GM19438 (cell line): ENCODE measurements around the gene HOXA11.

Experiments
- ATAC-seq: cut with Tn5 transposase; IDR thresholded peaks from one replicate; pipeline ENCODE4 v1.9.1; 2021; ENCODE audit warnings: low read depth; ENCODE audit not compliant: unreplicated experiment

The HOXA11 gene

DNA sequence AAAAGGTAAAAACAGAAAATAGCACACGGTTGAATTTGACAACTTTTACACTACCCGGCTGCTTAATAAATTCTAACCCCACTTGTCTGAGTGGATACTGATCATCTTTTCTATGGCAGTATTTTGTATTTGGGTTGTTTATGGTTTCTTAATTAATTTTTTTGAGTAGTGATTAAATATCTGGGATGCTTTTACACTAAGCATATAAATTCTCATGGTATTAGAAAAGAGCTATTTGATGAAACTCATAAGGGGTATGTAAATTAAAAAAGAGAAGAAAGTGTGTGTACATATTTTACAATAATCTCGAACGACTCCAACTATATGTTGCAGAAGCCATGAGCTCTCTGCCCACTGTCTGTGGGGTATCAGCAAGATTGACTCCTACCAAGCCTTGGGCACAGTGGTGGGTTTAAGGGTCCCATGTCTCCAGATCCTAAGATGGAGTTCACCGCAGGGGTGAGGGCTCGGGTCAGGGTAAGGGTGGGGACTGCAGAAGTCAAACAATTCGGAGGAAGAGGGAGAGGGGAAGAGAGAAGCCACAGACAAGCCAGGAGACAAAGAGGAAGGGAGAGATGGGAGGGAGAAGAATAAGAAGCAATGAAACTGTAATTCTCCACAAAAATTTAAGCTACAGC lies 22.4 kb upstream of the HOXA11 start:
- no peak for ATAC-seq

DNA sequence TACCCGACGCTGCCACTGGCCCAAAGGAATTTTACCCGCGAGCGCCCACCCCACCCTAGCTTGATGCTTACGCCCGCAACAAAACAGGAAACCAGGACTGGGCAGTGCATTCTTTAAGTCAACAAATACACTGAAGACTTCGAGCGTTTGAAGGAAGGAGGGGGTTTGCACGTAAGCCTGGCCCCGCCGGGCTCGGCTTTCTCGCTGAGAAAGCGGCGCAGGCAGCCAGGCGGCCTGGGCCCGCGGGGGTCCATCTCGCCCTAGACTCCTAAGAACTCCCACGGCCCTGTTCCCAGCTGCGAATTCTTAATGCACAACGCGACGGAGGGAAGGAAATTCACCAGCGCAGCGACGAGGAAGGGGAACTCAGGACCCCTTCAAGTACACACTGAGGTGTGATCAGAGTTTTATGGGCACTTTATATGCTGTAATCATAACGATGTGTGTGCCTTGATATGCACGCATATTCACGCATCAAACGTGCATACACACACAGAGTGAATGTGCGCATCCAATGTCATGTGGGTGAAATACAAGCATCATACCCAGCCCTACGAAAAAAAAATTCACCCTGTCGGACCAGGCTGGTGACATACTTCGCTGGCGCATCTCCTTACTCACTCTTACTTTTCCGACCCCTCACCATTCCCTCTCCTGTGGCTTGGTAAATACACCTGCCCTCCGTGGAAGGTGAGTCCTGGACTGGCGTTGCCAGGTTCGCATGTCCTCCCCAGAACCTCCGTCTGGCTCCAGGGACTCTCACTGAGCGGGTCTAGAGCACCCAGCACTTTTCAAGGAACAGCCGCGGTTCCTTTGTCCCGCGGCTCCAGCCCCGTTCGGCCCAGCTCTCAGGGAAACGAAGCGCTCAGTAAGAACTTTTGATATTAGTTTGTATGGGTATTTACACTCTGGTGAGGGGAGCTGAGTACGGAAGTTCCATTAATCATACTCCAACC lies 20.6 kb upstream of the HOXA11 start:
- ATAC-seq, result no peak

DNA sequence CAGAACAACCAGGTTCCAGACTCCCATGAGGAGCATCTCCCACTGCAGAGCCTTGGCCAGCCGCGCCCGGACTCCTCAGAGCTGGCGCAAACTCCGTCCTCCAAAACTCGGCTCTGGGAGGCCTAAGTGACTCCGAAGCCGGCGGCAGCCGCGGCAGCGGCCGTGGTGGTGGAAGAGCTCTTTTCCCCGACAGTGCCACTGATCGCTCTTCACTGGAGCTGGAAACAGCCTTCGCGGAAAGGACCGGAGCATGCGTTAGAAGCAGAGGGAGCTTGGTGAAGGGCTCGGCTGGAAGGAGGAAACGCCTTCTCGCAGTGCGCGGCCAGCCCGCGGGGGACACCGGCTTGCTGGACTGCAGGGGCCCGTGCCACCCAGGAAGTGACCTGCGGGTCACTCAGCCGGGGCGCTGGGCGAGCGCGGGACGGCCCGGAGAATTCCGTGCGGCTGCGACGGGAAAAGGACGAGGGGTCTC lies 19.9 kb upstream of the HOXA11 start:
- no peak for ATAC-seq

DNA sequence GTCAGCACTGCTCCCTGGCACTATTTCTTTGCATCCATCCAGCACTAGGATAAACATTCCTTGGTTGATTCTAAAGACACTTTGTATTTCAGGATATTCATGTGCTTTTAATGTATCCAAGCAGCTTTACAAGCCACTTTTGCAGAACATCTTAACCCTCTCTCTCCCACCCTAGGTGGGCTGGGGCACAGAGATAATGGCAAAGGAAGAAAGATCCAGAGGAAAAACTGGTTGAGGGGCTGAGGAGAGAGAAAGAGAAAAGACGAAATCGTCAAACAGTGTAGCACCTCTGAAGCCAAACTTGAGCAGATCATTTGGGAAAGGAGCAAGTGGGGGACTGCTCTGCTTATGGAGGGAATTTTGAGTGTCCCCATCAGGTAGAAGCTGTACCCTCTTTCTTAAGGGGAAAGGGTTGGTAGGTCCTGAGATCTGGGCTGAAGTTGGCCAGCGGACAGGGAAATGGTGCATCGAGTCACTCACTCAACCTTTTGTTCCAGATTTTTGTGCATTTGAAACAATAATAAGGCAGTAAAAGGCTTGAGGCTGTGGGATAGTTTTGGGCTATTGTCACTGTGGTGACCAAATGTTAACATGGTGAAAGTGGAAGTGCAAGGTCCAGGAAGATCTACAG lies 19.0 kb upstream of the HOXA11 start:
- ATAC-seq, result no peak

DNA sequence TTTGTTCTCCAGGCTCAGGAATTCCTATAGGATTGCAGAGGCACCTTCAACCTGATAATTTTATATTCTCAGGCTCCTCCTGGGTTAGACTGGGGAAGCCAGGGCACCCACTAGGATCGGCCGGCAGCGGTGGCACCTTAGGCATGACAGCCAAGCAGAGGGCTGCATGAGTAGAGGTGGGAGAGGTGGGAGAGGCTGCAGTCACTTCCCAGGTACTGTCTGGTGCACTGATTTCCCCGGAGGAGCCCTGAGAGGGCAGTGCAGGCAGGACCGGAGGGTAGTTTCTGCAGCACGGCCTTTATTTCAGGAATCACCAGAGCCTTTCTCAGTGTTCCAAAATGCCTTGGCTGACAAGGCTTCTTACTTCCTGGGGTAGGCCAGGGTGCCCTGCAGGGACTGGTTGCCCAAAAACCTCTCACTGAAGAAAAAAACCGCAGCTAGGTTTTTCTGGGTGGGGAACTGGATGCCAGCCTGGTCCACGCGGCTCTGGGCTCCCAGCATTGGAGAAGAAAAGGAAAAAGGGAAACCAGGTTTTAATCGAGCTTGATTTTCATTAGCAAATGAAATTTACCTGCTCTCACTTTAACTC lies 18.4 kb upstream of the HOXA11 start:
- no peak for ATAC-seq

DNA sequence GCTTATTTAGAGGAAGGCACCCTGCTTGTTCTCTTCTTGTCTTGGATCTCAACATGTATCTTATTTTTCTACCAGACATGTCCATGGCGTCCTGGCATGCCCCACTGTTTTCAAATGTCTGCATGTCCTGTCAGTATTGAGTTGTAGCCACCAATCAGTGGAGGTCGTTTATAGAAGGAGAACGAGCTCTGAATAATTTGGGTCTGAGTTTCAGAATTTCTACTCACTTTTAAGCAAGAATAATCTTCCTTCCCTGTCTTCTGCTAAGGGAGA lies 17.8 kb upstream of the HOXA11 start:
- ATAC-seq, result no peak

DNA sequence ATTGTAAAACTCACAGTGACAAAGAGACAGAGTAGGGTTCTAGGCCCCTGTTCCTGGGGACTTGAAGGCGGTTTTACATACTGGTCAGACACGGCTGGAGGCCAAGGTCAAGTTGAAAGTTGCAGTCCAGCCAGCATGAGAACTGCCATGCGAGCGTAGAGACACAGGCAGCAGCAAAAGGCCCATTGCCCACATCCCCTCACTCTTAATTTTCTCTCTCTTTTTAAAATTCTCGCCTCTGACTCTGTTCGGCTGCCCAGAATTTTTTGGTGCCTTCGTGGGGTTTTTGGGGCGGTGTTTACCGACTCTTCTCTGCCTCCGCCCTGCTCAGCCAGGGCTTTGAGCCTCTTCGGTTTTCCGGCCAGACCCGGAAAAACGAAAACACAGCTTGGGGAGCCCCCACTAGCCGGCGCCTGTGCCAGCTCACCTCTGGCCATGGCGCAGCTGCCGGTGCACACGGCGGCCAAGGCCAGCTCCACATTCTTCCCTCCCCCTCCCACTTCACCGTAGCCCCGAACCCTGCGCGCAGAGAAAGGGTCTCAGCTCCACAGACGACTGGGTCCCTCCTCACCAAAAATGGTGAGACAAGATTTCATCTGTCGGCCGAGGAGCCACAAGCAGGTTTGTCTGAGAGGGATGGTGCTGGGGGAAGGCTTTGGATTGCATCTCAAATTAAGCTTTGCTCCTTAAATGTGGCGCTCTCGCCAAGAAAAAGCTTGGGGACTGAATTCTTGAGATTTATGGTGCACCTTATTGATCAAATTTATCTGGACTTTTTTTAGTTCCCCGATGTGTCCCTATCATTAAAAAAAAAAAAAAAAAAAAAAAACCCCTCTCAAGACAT lies 17.2 kb upstream of the HOXA11 start:
- no peak for ATAC-seq

DNA sequence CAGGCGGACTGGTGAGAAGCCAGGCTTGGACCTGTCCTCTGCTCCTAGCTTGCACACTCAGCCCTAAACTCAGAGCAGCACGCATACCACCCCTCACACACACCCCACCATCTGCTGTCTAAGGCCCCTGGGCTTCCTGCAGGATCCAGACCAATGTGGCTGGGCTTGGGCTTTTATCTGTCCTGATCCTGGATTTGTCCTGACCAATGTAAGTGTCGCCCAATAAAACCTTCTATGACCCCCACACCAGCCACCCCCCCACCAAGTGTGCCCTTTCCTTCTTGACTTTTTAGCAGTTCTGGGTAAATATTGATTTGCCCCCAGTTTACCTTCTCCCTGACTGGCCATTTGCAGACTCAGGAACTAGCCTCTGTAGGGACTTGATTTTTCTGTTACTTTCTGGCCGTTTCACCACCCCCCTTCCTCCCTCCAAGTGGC lies 16.6 kb upstream of the HOXA11 start:
- ATAC-seq, result no peak

DNA sequence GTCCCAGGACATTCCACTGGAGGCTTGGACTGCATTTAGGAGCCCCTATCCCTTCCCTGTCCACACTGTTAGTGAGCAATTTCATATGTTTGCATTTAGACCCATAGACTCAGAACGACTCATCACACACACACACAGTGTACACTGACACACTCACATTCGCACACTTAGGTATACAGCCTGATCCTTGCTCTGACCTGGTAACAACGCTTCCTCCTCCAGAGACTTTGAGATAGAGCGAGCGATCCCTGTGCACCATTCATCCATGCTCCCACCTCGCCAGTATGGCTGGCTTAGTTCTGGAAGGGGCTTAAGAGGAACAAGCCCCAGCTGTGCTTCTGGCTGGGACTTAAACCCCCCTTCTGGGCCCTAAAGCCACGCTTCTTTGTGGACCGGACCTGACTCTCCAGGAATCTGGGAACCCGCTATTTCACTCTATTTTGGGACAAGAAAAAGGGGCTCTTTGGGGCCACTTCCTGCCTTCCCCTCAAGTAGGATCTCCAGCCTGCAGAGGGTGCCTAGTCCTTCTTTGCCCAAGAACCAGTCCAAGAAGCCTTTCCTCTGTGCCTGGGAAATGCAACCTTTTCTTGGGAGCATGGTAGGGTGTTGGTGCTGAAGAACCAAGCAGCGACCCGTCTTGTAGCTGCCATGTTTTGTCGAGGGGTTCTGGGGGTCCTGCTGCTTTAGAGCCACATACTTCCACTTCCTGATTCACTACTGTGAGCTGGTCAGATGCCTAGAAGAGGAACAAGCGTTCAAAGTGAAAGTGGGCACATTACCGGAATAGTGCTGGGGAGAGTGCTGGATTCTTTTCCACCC lies 15.9 kb upstream of the HOXA11 start:
- ATAC-seq, result no peak

DNA sequence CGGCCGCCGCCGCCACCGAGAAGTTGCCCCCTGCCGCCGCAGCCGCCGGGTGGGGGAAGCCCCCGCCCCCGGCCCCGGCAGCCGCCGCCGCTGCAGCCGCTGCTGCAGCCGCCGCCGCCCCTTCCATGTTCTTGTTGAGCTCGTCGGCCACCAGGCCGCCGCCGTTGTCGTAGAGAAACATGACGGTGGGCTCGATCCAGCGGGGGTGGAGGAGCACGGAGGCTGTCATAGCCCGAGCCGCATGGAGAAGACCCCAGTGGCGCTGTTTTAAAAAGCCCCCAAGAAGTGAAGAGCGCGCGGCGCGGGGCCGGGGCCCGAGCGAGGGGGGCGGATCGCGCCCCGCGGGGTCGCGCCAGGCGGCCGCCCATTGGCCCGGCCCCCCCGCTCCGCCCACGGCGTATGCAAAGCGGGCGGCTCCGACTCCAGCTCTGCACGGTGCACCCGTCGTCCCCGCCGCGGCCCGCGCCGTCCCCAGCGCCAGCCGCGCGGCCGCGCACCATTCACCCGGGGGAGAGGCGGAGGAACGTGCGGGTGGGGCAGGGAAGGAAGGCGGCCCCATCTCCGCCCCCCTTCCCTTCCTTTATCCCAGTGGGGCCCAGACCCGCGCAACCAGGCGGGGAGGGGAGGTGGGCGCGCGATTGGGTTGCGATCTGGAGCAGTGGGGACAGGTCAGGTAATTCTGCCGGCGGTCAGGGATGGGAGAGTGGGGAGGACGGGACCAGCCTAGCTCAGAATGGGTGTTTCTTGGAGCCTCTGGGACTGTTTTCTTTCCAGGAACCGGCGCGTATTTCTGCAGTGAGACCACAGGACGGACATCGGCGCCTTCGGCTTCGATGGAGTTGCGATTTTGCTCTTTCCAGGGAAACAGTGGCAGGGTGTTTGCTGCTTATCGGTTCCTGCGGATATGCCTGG lies 15.1 kb upstream of the HOXA11 start, which contains the start of gene HOXA13:
TSS of gene HOXA13 (minus strand) at position 243 of the 912 bp plus-strand sequence. CDS start at position 229, 14 bp downstream.
- peak; percentile 71 for ATAC-seq

DNA sequence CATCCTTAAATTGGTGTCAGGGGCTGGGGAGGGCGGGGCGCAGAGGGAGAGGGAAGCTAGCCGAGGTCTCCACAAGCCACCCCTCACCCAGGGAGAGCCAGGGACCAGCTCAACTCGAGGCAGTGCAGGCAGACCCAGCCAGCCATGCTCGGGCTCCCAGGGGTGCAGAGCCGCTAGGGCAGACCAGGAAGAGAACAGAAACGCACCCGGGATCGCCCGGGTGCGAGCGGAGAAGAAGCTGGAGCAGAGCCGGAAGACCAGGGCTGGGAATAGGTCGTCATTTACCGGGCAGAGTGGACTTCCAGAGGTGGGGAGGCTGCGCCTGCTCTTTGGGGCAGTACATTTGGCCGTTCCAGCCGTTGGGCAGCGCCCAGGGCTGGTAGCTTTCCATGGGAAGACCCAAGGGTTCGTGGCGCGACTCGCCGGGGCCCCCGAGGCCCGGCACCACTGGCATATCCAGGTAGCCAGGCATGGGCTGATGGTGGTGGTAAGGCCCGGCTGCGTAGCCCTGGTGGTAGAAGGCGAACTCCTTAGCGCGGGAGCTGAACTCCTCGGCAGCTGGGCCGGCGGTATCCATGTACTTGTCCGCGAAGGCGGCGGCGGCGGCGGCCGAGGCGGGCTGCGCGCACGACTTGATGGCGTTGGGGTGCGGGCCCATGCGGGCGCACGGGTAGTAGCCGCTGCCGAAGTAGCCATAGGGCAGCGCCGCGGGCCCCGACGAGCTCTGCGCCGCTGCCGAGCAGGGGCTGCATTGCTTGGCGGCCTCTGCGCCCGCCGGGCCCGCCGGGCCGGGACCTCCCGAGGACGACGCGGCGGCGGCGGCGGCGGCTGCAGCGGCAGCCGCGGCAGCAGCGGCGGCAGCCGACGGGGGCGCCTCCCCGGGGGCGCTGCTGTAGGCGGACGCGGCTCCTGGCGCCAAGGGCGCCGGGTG lies 14.1 kb upstream of the HOXA11 start:
- ATAC-seq, result no peak

DNA sequence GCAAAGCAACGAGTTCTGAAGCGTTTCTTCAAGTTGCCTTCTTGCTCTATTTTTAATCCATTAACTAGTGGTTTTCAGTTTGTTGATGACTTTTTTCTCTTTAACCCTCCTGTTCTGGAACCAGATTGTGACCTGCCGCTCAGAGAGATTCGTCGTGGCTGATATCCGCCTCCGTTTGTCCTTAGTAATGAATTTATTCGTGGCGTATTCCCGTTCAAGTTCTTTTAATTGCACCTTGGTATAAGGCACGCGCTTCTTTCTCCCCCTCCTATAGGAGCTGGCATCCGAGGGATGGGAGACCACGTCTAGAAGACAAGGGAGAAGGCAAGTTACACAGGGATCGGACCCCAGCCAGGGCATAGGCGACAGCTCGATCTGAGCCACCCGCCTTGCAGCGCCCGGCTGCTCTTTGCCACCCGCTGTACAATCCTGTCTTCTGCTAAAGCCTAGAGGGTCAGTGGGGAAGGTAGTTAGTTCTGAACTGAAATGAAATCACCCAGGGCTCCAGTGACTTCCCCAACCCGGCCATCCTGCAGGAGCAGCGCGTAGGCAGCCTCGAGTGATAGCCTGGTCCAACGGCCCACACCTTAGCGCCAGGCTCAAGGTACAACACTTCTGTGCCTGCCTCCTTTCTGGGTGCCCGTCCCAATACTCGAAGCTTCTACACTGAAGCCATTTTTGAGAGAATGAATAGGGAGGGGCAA lies 13.3 kb upstream of the HOXA11 start:
- ATAC-seq, result no peak

DNA sequence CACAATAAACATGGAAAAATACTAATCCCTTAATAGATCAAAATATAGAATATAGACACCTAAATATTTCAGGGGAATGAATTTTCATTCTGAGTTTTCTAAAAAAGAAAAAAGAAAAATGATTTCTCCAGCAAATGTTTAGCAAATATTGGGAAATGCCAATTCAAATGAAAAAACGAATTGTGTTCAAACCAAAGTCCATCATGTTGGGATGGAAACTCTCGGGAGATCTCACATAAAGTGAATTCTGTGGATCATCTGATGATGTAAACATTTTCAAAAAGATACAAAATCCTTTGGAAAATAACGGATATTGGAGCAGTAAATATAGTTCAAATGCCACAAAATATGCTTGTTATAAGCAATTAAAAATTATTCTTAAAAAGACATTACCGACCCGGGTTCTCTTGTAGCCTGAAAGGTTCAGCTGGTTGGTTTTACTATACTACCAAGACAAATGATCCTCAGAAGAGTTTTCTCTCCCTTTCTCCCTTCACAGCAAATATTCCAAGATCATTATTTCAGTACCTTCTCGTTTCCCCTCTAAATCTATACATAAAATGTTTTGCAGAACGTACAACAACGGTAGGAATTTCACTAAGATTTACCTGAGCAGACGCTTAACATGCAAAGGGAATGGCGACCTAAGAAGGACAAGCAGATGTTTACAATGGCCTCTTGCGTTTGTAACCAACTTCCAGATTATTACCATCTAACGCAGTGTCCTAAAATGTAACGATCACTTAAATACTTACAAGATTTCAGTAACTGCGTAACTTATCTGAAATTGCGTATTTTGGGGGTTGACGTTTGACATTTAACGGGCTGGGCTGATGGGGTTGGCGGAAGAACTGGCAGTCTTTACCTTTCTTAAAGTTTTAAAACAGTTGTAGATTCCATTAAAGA lies 12.4 kb upstream of the HOXA11 start:
- ATAC-seq, result no peak

DNA sequence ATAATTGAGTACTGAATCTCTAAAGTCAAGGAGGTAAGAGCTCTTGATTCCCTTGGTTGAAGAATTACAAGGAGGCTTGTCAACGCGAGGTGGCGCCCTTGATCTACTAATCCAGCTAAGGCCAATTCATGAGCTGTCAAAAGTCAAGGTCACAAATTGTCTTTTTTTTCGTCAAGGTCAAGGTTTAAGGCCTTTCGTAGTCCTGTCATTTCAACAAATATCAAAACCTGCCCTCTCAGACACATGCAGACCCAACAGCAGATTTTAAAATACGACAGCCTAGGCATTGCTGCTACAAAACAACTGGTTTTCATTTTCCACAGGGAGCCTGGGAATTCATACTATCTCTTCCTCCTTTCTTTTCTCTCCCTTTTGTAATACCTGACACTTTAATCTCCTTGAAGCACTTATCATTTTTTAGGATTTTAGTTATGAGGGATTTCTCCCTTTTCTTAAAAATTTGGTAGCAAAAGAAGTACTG lies 11.3 kb upstream of the HOXA11 start:
- no peak for ATAC-seq

DNA sequence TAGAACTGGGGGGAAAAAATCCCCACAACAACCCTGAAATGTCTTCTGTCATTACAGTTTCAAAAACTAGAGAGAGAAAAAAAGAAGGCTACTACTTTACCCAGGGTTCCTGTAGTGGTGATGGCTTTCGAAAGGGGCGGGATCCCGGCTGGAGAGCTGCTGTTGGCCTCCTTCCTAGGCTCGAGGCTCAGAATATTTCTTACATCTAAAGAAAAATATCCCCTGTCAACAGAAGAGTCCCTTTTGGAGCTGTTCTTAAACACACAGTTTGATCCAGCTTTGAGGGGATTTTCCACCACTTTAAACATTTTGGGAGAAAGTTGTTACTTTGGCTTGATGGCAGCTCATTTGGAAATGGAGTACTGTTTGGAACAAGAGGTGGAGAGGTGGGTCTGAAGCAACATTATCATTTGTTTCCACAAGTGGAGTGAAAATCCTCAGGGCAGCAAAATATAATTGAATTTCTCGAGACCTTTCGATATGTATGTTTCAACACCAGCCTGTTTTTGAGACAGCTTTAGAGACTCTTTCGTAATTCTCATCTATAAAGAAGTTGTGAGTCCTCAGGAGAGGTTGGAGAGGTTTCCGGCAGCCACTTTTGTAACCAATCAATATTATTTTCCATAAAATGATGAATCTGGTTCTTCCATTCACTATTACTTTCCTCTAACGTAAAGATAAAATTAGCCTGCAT lies 9.8 kb upstream of the HOXA11 start:
- no peak for ATAC-seq
